ENCODE measurements around the gene DGKZ.

Gene DGKZ

GRCh38 chr11:46326813-46327416 is 20.3 kb upstream of the DGKZ start:
- DNase-seq = no peak

- DNase-seq = no peak
Measured at GRCh38 chr11:46327829-46328228, 19.4 kb upstream of the DGKZ start.

- DNase-seq = no peak
Measured at GRCh38 chr11:46330154-46330553, 17.1 kb upstream of the DGKZ start.

GRCh38 chr11:46330563-46331281 is 16.5 kb upstream of the DGKZ start:
- no peak for DNase-seq

- no peak for DNase-seq
Measured at GRCh38 chr11:46331282-46331984, 15.8 kb upstream of the DGKZ start.

GRCh38 chr11:46332093-46332567 is 15.1 kb upstream of the DGKZ start:
- DNase-seq = no peak

GRCh38 chr11:46332568-46333393 is 14.5 kb upstream of the DGKZ start:
- no peak for DNase-seq

GRCh38 chr11:46333394-46333947 is 13.8 kb upstream of the DGKZ start:
- no peak for DNase-seq

GRCh38 chr11:46334211-46334610 is 13.1 kb upstream of the DGKZ start:
- no peak for DNase-seq

- no peak for DNase-seq
Measured at GRCh38 chr11:46335271-46335670, 12.0 kb upstream of the DGKZ start.

GRCh38 chr11:46335890-46336562 is 11.2 kb upstream of the DGKZ start:
- DNase-seq = no peak

- no peak for DNase-seq
Measured at GRCh38 chr11:46336563-46337180, 10.6 kb upstream of the DGKZ start.

GRCh38 chr11:46337626-46338345 is 9.5 kb upstream of the DGKZ start:
- DNase-seq = no peak

GRCh38 chr11:46338636-46338987 is 8.7 kb upstream of the DGKZ start:
- DNase-seq = no peak

- DNase-seq = no peak
Measured at GRCh38 chr11:46338988-46339666, 8.1 kb upstream of the DGKZ start.

GRCh38 chr11:46339816-46340215 is 7.4 kb upstream of the DGKZ start:
- no peak for DNase-seq

- DNase-seq = no peak
Measured at GRCh38 chr11:46341454-46341853, 5.8 kb upstream of the DGKZ start.

GRCh38 chr11:46342239-46342638 is 5.0 kb upstream of the DGKZ start:
- DNase-seq = no peak

GRCh38 chr11:46343520-46343919 is 3.7 kb upstream of the DGKZ start:
- DNase-seq = no peak

GRCh38 chr11:46345131-46345597 is 2.1 kb upstream of the DGKZ start:
- no peak for DNase-seq
